Osteocyte (in vitro differentiated cells): ENCODE measurements around the gene NOC4L. TPM values are rescaled to one million over a fixed set of nuclear protein-coding genes. Genes with fewer than 3 reads are reported as not detected.
A peak's percentile ranks its signal among the peaks of the same experiment; 100 is the strongest.

Experiments used
- DNase-seq: peaks from one replicate; pipeline ENCODE4 v3.0.0; 2021; ENCODE audit warnings: mixed read lengths; ENCODE audit not compliant: unreplicated experiment; ENCODE audit errors: extremely low spot score
- H3K27ac Mint-ChIP-seq: one replicate; pipeline ENCODE4 v1.8.0; 2021; ENCODE audit warnings: mild to moderate bottlenecking, mixed read lengths; ENCODE audit not compliant: unreplicated experiment
- H3K27me3 Mint-ChIP-seq: one replicate; pipeline ENCODE4 v1.8.0; 2021; ENCODE audit warnings: mixed read lengths; ENCODE audit not compliant: unreplicated experiment
- H3K36me3 Mint-ChIP-seq: one replicate; pipeline ENCODE4 v1.8.0; 2021; ENCODE audit warnings: mixed read lengths; ENCODE audit not compliant: unreplicated experiment
- H3K4me1 Mint-ChIP-seq: one replicate; pipeline ENCODE4 v1.8.0; 2021; ENCODE audit warnings: mixed read lengths; ENCODE audit not compliant: unreplicated experiment
- H3K4me3 Mint-ChIP-seq: one replicate; pipeline ENCODE4 v1.8.0; 2021; ENCODE audit warnings: mild to moderate bottlenecking, moderate library complexity, mixed read lengths; ENCODE audit not compliant: unreplicated experiment
- H3K9me3 Mint-ChIP-seq: one replicate; pipeline ENCODE4 v1.8.0; 2021; ENCODE audit warnings: mixed read lengths; ENCODE audit not compliant: unreplicated experiment
- total RNA-seq: library from RNA; stranded (reverse); gene quantifications from 2 replicates; pipeline ENCODE4 v1.2.1, GENCODE V29; 2021
- TF ChIP-seq, protein P1 (sequence below): fragments of 200-600 bp; sonication (generic); IDR thresholded peaks from 2 replicates; pipeline ENCODE4 v1.5.0; 2021; ENCODE audit warnings: antibody characterized with exemption, mild to moderate bottlenecking, moderate library complexity

Gene NOC4L
- total RNA-seq, 1 donor from 2014 or later = 21.4 TPM

DNA sequence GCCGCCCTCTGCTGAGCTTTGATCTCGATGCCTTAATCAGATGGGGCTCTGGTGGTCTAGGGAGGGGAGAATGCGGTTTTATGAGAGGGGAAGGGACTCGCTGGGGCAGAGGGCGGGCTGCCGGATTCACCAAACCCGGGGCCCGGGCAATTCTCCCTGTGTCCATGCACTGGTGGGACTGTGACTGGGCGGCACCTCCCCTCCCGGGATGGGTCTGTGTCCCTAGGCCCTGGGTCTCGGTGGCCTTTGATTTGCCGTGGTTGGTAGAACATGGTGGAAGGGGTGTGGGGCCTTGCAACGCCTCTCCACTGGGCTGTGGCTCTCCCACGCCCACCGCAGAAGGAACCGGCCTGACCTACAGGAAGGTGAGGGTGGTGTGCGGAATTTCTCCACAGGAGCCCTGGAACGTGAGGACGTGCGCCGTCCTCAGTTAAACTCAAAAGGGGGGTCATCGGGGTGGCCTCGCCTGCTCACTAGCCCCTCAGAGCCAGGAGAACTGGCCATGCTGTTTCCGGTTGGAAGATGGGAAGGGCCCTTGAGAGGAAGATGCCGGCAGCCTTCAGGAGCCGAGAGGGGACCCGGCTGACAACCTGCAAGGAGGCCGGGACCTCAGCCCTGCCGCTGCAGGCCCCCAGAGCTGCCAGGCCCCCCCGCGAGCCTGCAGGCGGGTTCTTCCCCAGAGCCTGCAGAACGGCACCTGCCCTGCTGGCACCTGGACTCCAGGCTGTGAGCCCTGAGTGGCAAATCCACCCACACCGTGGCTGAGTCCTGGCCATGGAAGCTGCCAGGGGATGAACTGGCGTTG, 43.6 kb downstream of the NOC4L start:
- H3K27me3 Mint-ChIP-seq = peaks cover 41% of the 10 kb centered on the region
- H3K4me1 Mint-ChIP-seq = peaks cover 7% of the 10 kb centered on the region
- H3K36me3 Mint-ChIP-seq = no peaks in the 10 kb centered on the region
- H3K27ac Mint-ChIP-seq = no peak overlapping the region
- no peak for DNase-seq
- no peaks in the 10 kb centered on the region for H3K9me3 Mint-ChIP-seq
- TF ChIP-seq, protein P1, sequence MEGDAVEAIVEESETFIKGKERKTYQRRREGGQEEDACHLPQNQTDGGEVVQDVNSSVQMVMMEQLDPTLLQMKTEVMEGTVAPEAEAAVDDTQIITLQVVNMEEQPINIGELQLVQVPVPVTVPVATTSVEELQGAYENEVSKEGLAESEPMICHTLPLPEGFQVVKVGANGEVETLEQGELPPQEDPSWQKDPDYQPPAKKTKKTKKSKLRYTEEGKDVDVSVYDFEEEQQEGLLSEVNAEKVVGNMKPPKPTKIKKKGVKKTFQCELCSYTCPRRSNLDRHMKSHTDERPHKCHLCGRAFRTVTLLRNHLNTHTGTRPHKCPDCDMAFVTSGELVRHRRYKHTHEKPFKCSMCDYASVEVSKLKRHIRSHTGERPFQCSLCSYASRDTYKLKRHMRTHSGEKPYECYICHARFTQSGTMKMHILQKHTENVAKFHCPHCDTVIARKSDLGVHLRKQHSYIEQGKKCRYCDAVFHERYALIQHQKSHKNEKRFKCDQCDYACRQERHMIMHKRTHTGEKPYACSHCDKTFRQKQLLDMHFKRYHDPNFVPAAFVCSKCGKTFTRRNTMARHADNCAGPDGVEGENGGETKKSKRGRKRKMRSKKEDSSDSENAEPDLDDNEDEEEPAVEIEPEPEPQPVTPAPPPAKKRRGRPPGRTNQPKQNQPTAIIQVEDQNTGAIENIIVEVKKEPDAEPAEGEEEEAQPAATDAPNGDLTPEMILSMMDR = no peak
- no peak overlapping the region for H3K4me3 Mint-ChIP-seq

DNA sequence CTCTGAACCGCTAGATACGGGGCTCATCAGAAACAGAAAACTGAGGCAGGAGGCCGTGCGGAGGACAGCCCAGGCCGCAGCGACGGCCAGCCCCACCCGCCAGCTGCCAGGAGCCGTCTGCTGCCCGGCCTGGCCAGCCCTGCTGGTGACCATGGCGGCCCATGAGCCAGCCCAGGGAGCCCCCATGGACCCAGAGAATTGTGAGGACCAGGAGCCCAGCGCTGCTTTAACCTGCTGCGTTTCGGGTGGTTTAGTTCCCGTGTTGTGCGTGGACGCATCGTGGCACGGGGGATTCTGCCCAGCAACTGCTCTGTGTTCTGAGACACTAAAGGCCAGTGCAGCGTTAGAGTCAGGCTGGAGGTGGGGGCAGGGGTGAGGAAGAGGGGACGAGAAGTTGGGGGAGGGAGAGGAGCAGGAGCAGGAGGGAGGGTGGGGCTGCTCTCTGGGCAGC, 44.2 kb downstream of the NOC4L start:
- Mint-ChIP-seq H3K36me3 (no peaks in the 10 kb centered on the region), H3K4me1 (peaks cover 7% of the 10 kb centered on the region), H3K9me3 (no peaks in the 10 kb centered on the region), H3K4me3 (no peak overlapping the region), H3K27ac (no peak overlapping the region), H3K27me3 (peaks cover 37% of the 10 kb centered on the region)
- TF ChIP-seq, protein P1 = no peak
- DNase-seq = no peak

DNA sequence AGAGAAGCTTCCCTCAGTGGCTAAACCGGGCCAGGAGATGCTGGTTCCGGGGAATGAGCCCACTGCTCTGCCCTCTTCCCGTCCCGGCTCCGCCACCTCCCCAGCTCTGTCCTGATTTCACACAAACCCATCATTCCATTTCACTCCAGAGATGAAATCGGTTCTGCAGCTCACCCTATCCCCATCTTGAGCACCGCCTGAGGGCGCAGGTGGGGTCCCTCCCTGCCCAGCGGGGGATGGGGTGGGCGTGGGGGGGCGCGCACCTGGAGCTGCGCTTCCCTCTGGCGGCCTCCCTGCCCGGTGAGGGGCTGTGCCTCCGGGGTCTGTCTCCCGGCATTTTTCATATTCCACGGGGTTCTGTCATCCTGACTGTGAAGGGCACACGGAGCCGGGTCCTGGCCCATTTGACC, 44.7 kb downstream of the NOC4L start:
- H3K27me3 Mint-ChIP-seq = peaks cover 37% of the 10 kb centered on the region
- no peaks in the 10 kb centered on the region for H3K36me3 Mint-ChIP-seq
- H3K27ac Mint-ChIP-seq = peak overlapping the region; percentile 50
- peak overlapping the region; percentile 69 for H3K4me3 Mint-ChIP-seq
- TF ChIP-seq, protein P1 = no peak
- H3K4me1 Mint-ChIP-seq = peaks cover 7% of the 10 kb centered on the region
- DNase-seq = no peak
- H3K9me3 Mint-ChIP-seq = peaks cover under 1% of the 10 kb centered on the region

DNA sequence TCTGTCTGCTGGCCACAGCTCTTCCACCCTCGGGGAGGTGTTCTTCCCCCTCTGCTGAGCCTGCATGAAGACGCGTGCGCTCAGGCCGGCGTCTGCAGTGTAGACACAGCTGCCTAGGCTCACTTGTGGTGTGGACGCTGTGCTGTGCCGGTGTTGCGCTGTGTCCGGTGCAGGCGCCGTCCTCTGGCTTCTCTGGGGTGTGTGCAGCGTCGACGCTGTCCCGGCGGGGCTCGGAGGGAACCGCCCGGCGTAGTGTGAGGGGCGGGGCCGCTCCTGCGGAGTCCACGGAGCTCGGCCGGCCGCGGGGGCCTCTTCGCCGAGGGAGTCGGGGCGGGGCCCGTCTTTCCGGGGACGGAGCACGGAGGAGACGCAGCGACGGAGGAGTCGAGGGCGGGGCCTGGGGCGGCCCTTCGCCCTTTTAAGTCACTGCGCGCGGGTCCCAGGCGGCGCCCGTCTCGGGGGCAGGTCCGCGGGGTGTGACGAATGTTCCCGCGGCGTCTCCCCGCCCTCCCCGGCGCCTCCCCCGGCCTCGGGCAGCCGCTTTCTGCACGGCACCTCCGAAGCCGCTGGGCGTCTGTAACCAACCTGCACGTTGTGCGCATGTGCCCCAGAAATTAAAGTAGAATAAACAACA, 45.2 kb downstream of the NOC4L start:
- Mint-ChIP-seq H3K4me3 (peak overlapping the region; percentile 72), H3K27me3 (peaks cover 33% of the 10 kb centered on the region), H3K9me3 (peaks cover 5% of the 10 kb centered on the region), H3K27ac (peak overlapping the region; percentile 50), H3K4me1 (peaks cover 7% of the 10 kb centered on the region), H3K36me3 (no peaks in the 10 kb centered on the region)
- TF ChIP-seq, protein P1 = no peak
- no peak for DNase-seq
